AG09319 (cell line): ENCODE measurements around the gene GDF7.

Experiments used
- DNase-seq: peaks from one replicate; pipeline ENCODE4 v3.0.0-alpha.2; 2010; ENCODE audit warnings: low read depth; ENCODE audit errors: extremely low read depth
- CTCF ChIP-seq: IDR thresholded peaks from 2 replicates; pipeline ENCODE4 v1.5.1; 2011; ENCODE audit warnings: low read depth, mild to moderate bottlenecking, inconsistent platforms, low read length, moderate library complexity

Gene GDF7

GRCh38 chr2:20621366-20622295, 45.3 kb upstream of the GDF7 start:
- DNase-seq = no peak
- no peak for TF ChIP-seq CTCF

GRCh38 chr2:20622296-20622686, 44.7 kb upstream of the GDF7 start:
- no peak for TF ChIP-seq CTCF

GRCh38 chr2:20622731-20623130, 44.2 kb upstream of the GDF7 start:
- no peak for DNase-seq
- no peak for TF ChIP-seq CTCF

More at GRCh38 chr2:20622296-20622686, 44.7 kb upstream of the GDF7 start:
- no peak for DNase-seq

- TF ChIP-seq CTCF = no peak
These were observed 43.7 kb upstream of the GDF7 start for GRCh38 chr2:20623241-20623640.

GRCh38 chr2:20623741-20624155, 43.2 kb upstream of the GDF7 start:
- DNase-seq = no peak
- no peak for TF ChIP-seq CTCF

More at GRCh38 chr2:20623241-20623640, 43.7 kb upstream of the GDF7 start:
- no peak for DNase-seq

- TF ChIP-seq CTCF = no peak
- no peak for DNase-seq
These were observed 42.6 kb upstream of the GDF7 start for GRCh38 chr2:20624156-20624883.
